WTC11 (cell line): ENCODE measurements around the gene BICRA. TPM values are rescaled to one million over a fixed set of nuclear protein-coding genes. Genes with fewer than 3 reads are reported as not detected.
A peak's percentile ranks its signal among the peaks of the same experiment; 100 is the strongest.

Source experiments
- ATAC-seq: fragments of 200-7000 bp; cut with Tn5 transposase; 2 replicates; pipeline ENCODE4 v1.10.0; 2021; ENCODE audit warnings: mild to moderate bottlenecking, moderate library complexity
- CTCF ChIA-PET: fragments of 300-600 bp; sonication (Branson Sonifier 250); formaldehyde crosslinking; loops from one replicate; lab custom pipeline; 2021; ENCODE audit warnings: antibody characterized with exemption; lab: Charles Lee
- POLR2A ChIA-PET: fragments of 350-600 bp; sonication (Branson Sonifier 250); formaldehyde crosslinking; loops from one replicate; lab custom pipeline; 2021; ENCODE audit warnings: antibody characterized with exemption; lab: Charles Lee
- DNase-seq: peaks from one replicate; pipeline ENCODE4 v3.0.0; 2021; ENCODE audit warnings: low spot score
- H3K27ac Mint-ChIP-seq: 2 replicates; pipeline ENCODE4 v1.8.0; 2021; ENCODE audit warnings: mixed read lengths
- H3K27me3 Mint-ChIP-seq: 2 replicates; pipeline ENCODE4 v1.8.0; 2021; ENCODE audit warnings: low read depth, mild to moderate bottlenecking, moderate library complexity, mixed read lengths
- H3K36me3 Mint-ChIP-seq: 2 replicates; pipeline ENCODE4 v1.8.0; 2021; ENCODE audit warnings: mixed read lengths
- H3K4me1 Mint-ChIP-seq: 2 replicates; pipeline ENCODE4 v1.8.0; 2022; ENCODE audit warnings: mixed read lengths
- H3K4me3 Mint-ChIP-seq: 2 replicates; pipeline ENCODE4 v1.8.0; 2021; ENCODE audit warnings: mild to moderate bottlenecking, moderate library complexity, mixed read lengths
- H3K9me3 Mint-ChIP-seq: 2 replicates; pipeline ENCODE4 v1.8.0; 2021; ENCODE audit warnings: mixed read lengths
- CREB1 ChIP-seq: sonication (generic); formaldehyde crosslinking; IDR thresholded peaks from 2 replicates; pipeline ENCODE4 v1.8.0; 2023; ENCODE audit warnings: mild to moderate bottlenecking, missing genetic modification reagents
- CREM ChIP-seq: sonication (generic); formaldehyde crosslinking; IDR thresholded peaks from 2 replicates; pipeline ENCODE4 v1.8.1; 2022; ENCODE audit warnings: mild to moderate bottlenecking, missing genetic modification reagents, moderate library complexity
- ETV6 ChIP-seq: sonication (generic); formaldehyde crosslinking; IDR thresholded peaks from 2 replicates; pipeline ENCODE4 v1.8.1; 2022; ENCODE audit warnings: mild to moderate bottlenecking, missing genetic modification reagents
- FOXP1 ChIP-seq: sonication (generic); formaldehyde crosslinking; IDR thresholded peaks from 2 replicates; pipeline ENCODE4 v1.8.0; 2022; ENCODE audit warnings: missing genetic modification reagents, mild to moderate bottlenecking, moderate library complexity, borderline replicate concordance
- GRHL2 ChIP-seq: fragments of 250-450 bp; sonication (Bioruptor Pico); IDR thresholded peaks from 2 replicates; pipeline ENCODE4 v1.8.0; 2022; ENCODE audit warnings: mild to moderate bottlenecking, moderate library complexity; ENCODE audit not compliant: insufficient replicate concordance, severe bottlenecking
- JUN ChIP-seq: sonication (generic); formaldehyde crosslinking; IDR thresholded peaks from 2 replicates; pipeline ENCODE4 v1.8.0; 2023; ENCODE audit warnings: mild to moderate bottlenecking, missing genetic modification reagents
- KAT7 ChIP-seq: sonication (generic); formaldehyde crosslinking; IDR thresholded peaks from 2 replicates; pipeline ENCODE4 v1.8.1; 2023; ENCODE audit warnings: missing genetic modification reagents, mild to moderate bottlenecking, borderline replicate concordance
- MXD4 ChIP-seq: fragments of 250-450 bp; sonication (Bioruptor Pico); IDR thresholded peaks from 2 replicates; pipeline ENCODE4 v1.8.0; 2021; ENCODE audit warnings: mild to moderate bottlenecking, moderate library complexity, borderline replicate concordance
- MYBL2 ChIP-seq: sonication (generic); formaldehyde crosslinking; IDR thresholded peaks from 2 replicates; pipeline ENCODE4 v1.8.1; 2023; ENCODE audit warnings: mild to moderate bottlenecking, moderate library complexity, missing genetic modification reagents
- NFATC4 ChIP-seq: fragments of 250-450 bp; sonication (Bioruptor Pico); IDR thresholded peaks from 2 replicates; pipeline ENCODE4 v1.9.0; 2021; ENCODE audit warnings: mild to moderate bottlenecking
- NFE2L1 ChIP-seq: sonication (generic); formaldehyde crosslinking; IDR thresholded peaks from 2 replicates; pipeline ENCODE4 v1.8.1; 2023; ENCODE audit warnings: missing genetic modification reagents
- NFYB ChIP-seq: sonication (generic); formaldehyde crosslinking; conservative IDR thresholded peaks from 2 replicates; pipeline ENCODE4 v1.8.0; 2022; ENCODE audit warnings: low read depth, missing genetic modification reagents
- NR1H2 ChIP-seq: sonication (generic); formaldehyde crosslinking; IDR thresholded peaks from 2 replicates; pipeline ENCODE4 v1.9.0; 2021; ENCODE audit warnings: mild to moderate bottlenecking, moderate library complexity, missing genetic modification reagents
- PRRX2 ChIP-seq: fragments of 250-450 bp; sonication (Bioruptor Pico); IDR thresholded peaks from 2 replicates; pipeline ENCODE4 v1.8.0; 2021; ENCODE audit warnings: mild to moderate bottlenecking
- RELA ChIP-seq: sonication (generic); formaldehyde crosslinking; IDR thresholded peaks from 2 replicates; pipeline ENCODE4 v1.8.1; 2022; ENCODE audit warnings: missing genetic modification reagents, mild to moderate bottlenecking, borderline replicate concordance
- SMAD3 ChIP-seq: sonication (generic); formaldehyde crosslinking; IDR thresholded peaks from 2 replicates; pipeline ENCODE4 v1.8.0; 2022; ENCODE audit warnings: missing genetic modification reagents, mild to moderate bottlenecking, borderline replicate concordance
- SOX15 ChIP-seq: fragments of 250-450 bp; sonication (Bioruptor Pico); IDR thresholded peaks from 2 replicates; pipeline ENCODE4 v1.9.0; 2021; ENCODE audit warnings: mild to moderate bottlenecking
- TP53 ChIP-seq: sonication (generic); formaldehyde crosslinking; IDR thresholded peaks from 2 replicates; pipeline ENCODE4 v1.8.1; 2023; ENCODE audit warnings: mild to moderate bottlenecking, missing genetic modification reagents
- ZBTB21 ChIP-seq: sonication (generic); formaldehyde crosslinking; IDR thresholded peaks from 2 replicates; pipeline ENCODE4 v1.8.1; 2023; ENCODE audit warnings: mild to moderate bottlenecking, missing genetic modification reagents, borderline replicate concordance
- ZNF121 ChIP-seq: sonication (generic); formaldehyde crosslinking; IDR thresholded peaks from 2 replicates; pipeline ENCODE4 v1.8.0; 2023; ENCODE audit warnings: missing genetic modification reagents
- ZNF232 ChIP-seq: sonication (generic); formaldehyde crosslinking; IDR thresholded peaks from 2 replicates; pipeline ENCODE4 v1.8.0; 2022; ENCODE audit warnings: mild to moderate bottlenecking, missing genetic modification reagents
- ZNF396 ChIP-seq: fragments of 250-450 bp; sonication (Bioruptor Pico); IDR thresholded peaks from 2 replicates; pipeline ENCODE4 v1.8.0; 2021; ENCODE audit warnings: mild to moderate bottlenecking, moderate library complexity, borderline replicate concordance
- ZNF671 ChIP-seq: fragments of 250-450 bp; sonication (Bioruptor Pico); IDR thresholded peaks from 2 replicates; pipeline ENCODE4 v1.8.0; 2021; ENCODE audit warnings: mild to moderate bottlenecking
- total RNA-seq: library from RNA; stranded (reverse); gene quantifications from 3 replicates; pipeline ENCODE4 v1.2.3, GENCODE V29; 2021
- TF ChIP-seq, protein P1 (sequence below): fragments of 250-450 bp; sonication (Bioruptor Pico); IDR thresholded peaks from 2 replicates; pipeline ENCODE4 v1.9.0; 2021; ENCODE audit warnings: moderate library complexity, mild to moderate bottlenecking, inconsistent platforms, borderline replicate concordance
- TF ChIP-seq, protein P2 (sequence below): sonication (generic); formaldehyde crosslinking; IDR thresholded peaks from 2 replicates; pipeline ENCODE4 v1.8.1; 2023; ENCODE audit warnings: mild to moderate bottlenecking, missing genetic modification reagents, moderate library complexity
- TF ChIP-seq, protein P3 (sequence below): sonication (generic); formaldehyde crosslinking; IDR thresholded peaks from 2 replicates; pipeline ENCODE4 v1.8.0; 2022; ENCODE audit warnings: mild to moderate bottlenecking, missing genetic modification reagents
- TF ChIP-seq, protein P4 (sequence below): sonication (generic); formaldehyde crosslinking; IDR thresholded peaks from 2 replicates; pipeline ENCODE4 v1.8.1; 2022; ENCODE audit warnings: low read depth, missing genetic modification reagents, borderline replicate concordance
- TF ChIP-seq, protein P5 (sequence below): sonication (generic); formaldehyde crosslinking; IDR thresholded peaks from 2 replicates; pipeline ENCODE4 v1.8.0; 2023; ENCODE audit warnings: mild to moderate bottlenecking, missing genetic modification reagents

The BICRA gene
- total RNA-seq, 1 experiment from 2014 or later = 30.3 TPM

DNA sequence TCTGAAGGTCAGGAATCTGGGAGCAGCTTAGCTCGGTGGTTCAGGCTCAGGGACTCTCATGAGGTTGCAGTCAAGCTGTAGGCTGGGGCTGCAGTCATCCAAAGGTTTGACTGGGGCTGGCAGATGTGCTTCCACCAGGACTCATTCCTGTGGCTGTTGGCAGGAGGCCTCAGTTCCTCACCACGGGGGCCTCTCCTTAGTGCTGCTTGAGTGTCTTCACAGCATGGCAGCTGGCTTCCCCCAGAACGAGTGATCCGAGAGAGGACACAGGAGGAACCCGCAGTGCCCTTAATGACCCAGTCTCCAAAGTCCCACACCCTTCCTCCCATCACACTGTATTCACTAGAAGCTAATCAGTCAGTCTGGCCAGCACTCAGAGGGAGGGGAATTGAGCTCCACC is 65.6 kb downstream of the BICRA start (continued):
- TF ChIP-seq ZBTB21 (CRISPR knock-in tag) = no peak
- no peak for TF ChIP-seq ZNF232 (CRISPR knock-in tag)
- TF ChIP-seq ZNF121 (CRISPR knock-in tag) = no peak

DNA sequence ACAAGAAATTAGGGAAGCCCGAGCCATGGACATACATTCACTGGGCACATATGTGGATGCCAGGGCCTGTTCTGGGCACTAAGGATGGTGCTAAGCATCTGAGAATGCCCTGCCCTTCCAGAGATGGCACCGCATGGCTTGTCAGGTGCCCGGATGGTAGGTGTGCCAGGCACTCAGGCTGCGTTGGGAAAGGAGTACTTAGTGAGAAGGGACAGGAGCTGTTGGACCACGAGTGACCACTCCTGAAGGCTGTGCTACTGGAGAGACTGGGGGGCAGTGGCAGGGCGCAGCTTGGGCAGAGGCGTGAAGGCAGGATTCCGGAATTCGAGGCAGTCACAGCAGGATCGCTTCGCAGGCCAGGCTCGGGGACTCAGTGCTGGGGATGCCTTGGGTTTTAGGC is 66.3 kb downstream of the BICRA start:
- no peaks in the 10 kb centered on the region for H3K27me3 Mint-ChIP-seq
- no peaks in the 10 kb centered on the region for H3K4me1 Mint-ChIP-seq
- DNase-seq (no peak), ATAC-seq (no peak)
- no peak for TF ChIP-seq JUN (CRISPR knock-in tag)
- no peak for TF ChIP-seq SOX15 (CRISPR knock-in tag)
- TF ChIP-seq MXD4 = no peak
- no peak for TF ChIP-seq ZNF396
- no peak for TF ChIP-seq PRRX2
- TF ChIP-seq NR1H2 = no peak
- TF ChIP-seq ZNF671 (CRISPR knock-in tag) = no peak
- TF ChIP-seq, protein P1, sequence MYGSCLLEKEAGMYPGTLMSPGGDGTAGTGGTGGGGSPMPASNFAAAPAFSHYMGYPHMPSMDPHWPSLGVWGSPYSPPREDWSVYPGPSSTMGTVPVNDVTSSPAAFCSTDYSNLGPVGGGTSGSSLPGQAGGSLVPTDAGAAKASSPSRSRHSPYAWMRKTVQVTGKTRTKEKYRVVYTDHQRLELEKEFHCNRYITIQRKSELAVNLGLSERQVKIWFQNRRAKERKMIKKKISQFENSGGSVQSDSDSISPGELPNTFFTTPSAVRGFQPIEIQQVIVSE (CRISPR knock-in tag) = no peak
- TF ChIP-seq FOXP1 (CRISPR knock-in tag) = no peak
- no peak for TF ChIP-seq KAT7
- TF ChIP-seq SMAD3 (CRISPR knock-in tag) = no peak
- TF ChIP-seq RELA (CRISPR knock-in tag) = no peak
- TF ChIP-seq ZNF232 (CRISPR knock-in tag) = no peak
- TF ChIP-seq NFE2L1 (CRISPR knock-in tag) = no peak
- TF ChIP-seq, protein P2, sequence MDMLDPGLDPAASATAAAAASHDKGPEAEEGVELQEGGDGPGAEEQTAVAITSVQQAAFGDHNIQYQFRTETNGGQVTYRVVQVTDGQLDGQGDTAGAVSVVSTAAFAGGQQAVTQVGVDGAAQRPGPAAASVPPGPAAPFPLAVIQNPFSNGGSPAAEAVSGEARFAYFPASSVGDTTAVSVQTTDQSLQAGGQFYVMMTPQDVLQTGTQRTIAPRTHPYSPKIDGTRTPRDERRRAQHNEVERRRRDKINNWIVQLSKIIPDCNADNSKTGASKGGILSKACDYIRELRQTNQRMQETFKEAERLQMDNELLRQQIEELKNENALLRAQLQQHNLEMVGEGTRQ (CRISPR knock-in tag) = no peak
- CTCF ChIA-PET = no interaction called here
- H3K27ac Mint-ChIP-seq = peak overlapping the region; percentile 50; the same call in 1 of the 2 replicates
- H3K4me3 Mint-ChIP-seq = no peak overlapping the region
- H3K36me3 Mint-ChIP-seq = peaks cover 34% of the 10 kb centered on the region
- H3K9me3 Mint-ChIP-seq = no peaks in the 10 kb centered on the region
- POLR2A ChIA-PET = interaction anchor here (0.5 kb wide), 1 partner anchor 22 kb away, joined by 3 read pairs; no protein-coding TSS in a partner anchor

DNA sequence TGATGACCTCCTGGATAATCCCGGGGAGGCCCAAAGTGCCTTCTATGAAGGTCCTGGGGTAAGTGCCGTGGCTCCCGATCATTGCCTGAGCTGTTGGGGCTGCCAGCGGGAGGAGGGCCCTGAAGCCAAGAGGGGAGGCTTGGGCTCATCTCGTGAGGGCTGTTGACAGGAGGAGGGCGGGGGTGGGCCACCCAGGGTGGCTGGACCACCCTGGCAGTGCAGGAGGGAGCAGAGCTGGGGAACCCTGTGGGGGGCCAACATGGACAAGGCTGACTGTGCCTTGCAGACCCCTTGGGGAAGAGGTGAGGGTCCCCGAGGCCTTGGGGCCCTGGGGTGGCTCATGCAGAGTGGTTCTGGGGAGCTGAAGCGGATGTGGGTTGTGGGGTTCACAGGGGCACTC is 66.9 kb downstream of the BICRA start:
- POLR2A ChIA-PET = interaction anchor here (0.5 kb wide), 1 partner anchor 21 kb away, joined by 3 read pairs; no protein-coding TSS in a partner anchor
- H3K9me3 Mint-ChIP-seq = no peaks in the 10 kb centered on the region
- no peak overlapping the region for H3K27ac Mint-ChIP-seq
- ATAC-seq = no peak
- H3K36me3 Mint-ChIP-seq = peaks cover 31% of the 10 kb centered on the region
- no peaks in the 10 kb centered on the region for H3K27me3 Mint-ChIP-seq
- no peak for TF ChIP-seq MYBL2
- TF ChIP-seq, protein P3, sequence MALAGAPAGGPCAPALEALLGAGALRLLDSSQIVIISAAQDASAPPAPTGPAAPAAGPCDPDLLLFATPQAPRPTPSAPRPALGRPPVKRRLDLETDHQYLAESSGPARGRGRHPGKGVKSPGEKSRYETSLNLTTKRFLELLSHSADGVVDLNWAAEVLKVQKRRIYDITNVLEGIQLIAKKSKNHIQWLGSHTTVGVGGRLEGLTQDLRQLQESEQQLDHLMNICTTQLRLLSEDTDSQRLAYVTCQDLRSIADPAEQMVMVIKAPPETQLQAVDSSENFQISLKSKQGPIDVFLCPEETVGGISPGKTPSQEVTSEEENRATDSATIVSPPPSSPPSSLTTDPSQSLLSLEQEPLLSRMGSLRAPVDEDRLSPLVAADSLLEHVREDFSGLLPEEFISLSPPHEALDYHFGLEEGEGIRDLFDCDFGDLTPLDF (CRISPR knock-in tag) = no peak
- TF ChIP-seq NFATC4 (CRISPR knock-in tag) = no peak
- TF ChIP-seq NR1H2 = no peak
- CTCF ChIA-PET = no interaction called here
- DNase-seq = no peak
- no peaks in the 10 kb centered on the region for H3K4me1 Mint-ChIP-seq
- H3K4me3 Mint-ChIP-seq = no peak overlapping the region

DNA sequence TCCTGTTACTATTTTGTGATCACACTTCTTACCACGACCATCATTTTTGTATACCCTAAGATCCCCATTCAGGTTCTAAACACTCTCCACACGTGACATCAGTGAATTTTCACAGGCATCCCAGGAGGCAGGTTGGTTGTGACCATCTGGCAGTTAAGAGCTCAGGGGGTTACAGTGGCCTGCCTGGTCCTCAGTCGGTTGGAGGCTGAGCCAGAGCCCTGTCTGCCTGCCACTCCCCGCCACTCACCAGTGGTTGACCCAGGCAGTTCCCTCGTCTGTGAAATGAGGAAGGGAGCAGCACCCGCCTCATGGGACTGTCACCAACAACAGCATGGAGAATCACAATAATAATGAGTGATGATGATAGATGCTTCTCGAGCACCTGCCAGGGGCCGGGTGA is 67.9 kb downstream of the BICRA start:
- ATAC-seq = no peak
- Mint-ChIP-seq H3K4me1 (no peaks in the 10 kb centered on the region), H3K36me3 (peaks cover 35% of the 10 kb centered on the region), H3K27me3 (no peaks in the 10 kb centered on the region; the same call in 1 of the 2 replicates), H3K9me3 (no peaks in the 10 kb centered on the region), H3K27ac (no peak overlapping the region), H3K4me3 (no peak overlapping the region)
- CTCF ChIA-PET = no interaction called here
- POLR2A ChIA-PET = no interaction called here
- DNase-seq = no peak
- TF ChIP-seq, protein P4, sequence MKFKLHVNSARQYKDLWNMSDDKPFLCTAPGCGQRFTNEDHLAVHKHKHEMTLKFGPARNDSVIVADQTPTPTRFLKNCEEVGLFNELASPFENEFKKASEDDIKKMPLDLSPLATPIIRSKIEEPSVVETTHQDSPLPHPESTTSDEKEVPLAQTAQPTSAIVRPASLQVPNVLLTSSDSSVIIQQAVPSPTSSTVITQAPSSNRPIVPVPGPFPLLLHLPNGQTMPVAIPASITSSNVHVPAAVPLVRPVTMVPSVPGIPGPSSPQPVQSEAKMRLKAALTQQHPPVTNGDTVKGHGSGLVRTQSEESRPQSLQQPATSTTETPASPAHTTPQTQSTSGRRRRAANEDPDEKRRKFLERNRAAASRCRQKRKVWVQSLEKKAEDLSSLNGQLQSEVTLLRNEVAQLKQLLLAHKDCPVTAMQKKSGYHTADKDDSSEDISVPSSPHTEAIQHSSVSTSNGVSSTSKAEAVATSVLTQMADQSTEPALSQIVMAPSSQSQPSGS (CRISPR knock-in tag) = no peak
- TF ChIP-seq NFYB (no peak), JUN (CRISPR knock-in tag) (no peak), ETV6 (CRISPR knock-in tag) (no peak), TP53 (CRISPR knock-in tag) (no peak), CREM (no peak), CREB1 (CRISPR knock-in tag) (no peak), GRHL2 (CRISPR knock-in tag) (no peak), SMAD3 (CRISPR knock-in tag) (no peak)
- TF ChIP-seq, protein P5, sequence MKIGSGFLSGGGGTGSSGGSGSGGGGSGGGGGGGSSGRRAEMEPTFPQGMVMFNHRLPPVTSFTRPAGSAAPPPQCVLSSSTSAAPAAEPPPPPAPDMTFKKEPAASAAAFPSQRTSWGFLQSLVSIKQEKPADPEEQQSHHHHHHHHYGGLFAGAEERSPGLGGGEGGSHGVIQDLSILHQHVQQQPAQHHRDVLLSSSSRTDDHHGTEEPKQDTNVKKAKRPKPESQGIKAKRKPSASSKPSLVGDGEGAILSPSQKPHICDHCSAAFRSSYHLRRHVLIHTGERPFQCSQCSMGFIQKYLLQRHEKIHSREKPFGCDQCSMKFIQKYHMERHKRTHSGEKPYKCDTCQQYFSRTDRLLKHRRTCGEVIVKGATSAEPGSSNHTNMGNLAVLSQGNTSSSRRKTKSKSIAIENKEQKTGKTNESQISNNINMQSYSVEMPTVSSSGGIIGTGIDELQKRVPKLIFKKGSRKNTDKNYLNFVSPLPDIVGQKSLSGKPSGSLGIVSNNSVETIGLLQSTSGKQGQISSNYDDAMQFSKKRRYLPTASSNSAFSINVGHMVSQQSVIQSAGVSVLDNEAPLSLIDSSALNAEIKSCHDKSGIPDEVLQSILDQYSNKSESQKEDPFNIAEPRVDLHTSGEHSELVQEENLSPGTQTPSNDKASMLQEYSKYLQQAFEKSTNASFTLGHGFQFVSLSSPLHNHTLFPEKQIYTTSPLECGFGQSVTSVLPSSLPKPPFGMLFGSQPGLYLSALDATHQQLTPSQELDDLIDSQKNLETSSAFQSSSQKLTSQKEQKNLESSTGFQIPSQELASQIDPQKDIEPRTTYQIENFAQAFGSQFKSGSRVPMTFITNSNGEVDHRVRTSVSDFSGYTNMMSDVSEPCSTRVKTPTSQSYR (CRISPR knock-in tag) = no peak
